ENCODE measurements around the gene GALNS. TPM values are rescaled to one million over a fixed set of nuclear protein-coding genes. Genes with fewer than 3 reads are reported as not detected.

GALNS gene
- total and polyA plus RNA-seq, 2 of the 4 experiments (the other 2 are of a cell fraction): 7.2 to 32.5 TPM

DNA sequence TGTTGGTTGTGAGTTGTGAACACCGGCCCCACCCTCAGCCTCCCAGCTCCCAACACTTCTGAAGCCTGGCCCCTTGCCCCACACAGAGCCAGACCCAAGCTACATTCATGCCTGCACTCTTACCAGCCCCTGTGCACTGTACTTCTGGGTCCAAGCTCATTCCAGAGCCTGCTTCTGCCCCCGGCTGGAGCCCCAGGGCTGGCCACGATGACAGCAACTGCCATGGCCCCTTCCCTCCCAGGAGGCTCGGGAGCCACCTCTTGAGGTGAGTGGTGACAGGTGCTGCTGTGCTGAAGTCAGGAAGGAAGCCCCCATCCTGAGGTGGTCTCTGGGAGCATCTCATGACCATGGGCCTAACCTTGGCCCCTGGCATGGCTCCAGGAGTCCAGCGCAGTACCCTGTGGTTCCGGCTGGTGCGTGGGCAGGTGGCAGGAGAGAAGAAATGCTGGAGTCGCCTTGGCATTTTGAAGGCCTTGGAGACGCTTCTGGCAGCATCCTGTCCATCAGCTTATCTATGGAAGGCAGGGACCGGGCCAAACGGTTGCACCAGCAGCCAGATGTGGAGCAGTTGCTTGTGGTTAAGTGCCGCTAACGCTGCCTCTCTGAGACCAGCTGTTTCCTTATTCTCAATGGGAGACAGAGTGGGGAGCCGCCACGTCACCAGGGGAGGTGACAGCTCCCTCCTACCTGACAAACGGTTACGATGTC is 57.0 kb downstream of the GALNS start:
- Histone ChIP-seq H2BK20ac (ENCODE audit: low read depth, low read length) (no peak overlapping the region), H3K36me3 (ENCODE audit: control insufficient read depth, insufficient read depth, low read length) (no peaks in the 10 kb centered on the region), H2BK120ac (ENCODE audit: low read depth, low read length) (no peak overlapping the region), H3K4me2 (ENCODE audit: low read depth, low read length) (no peak overlapping the region), H3K4ac (ENCODE audit: low read depth, low read length) (no peak overlapping the region), H4K5ac (ENCODE audit: low read depth, low read length) (no peak overlapping the region), H3K9me3 (ENCODE audit: control insufficient read depth, insufficient read depth, low read length) (no peaks in the 10 kb centered on the region), H3K9me1 (ENCODE audit: insufficient read depth, low read length) (peaks cover 3% of the 10 kb centered on the region; the same call in 1 of the 2 replicates), H4K20me1 (ENCODE audit: insufficient read depth, low read length) (no peaks in the 10 kb centered on the region), H3K18ac (ENCODE audit: low read depth, low read length) (no peak overlapping the region), H3K9ac (ENCODE audit: low read depth, low read length) (no peak overlapping the region), H3K27ac (ENCODE audit: insufficient read depth, low read length) (no peak overlapping the region), H2BK15ac (ENCODE audit: low read depth, low read length) (no peak overlapping the region), H4K8ac (ENCODE audit: low read depth in 2 of 2, low read length in 2 of 2) (no peak overlapping the region), H3K79me1 (ENCODE audit: low read depth in 1 of 2, low read length in 2 of 2) (peaks cover 1 to 18% of the 10 kb centered on the region in 2 experiments; a peak in 3 of 4 replicates), H3K27me3 (ENCODE audit: control insufficient read depth, insufficient read depth, low read length) (no peaks in the 10 kb centered on the region), H2BK5ac (ENCODE audit: low read depth, low read length, poor library complexity, severe bottlenecking) (no peak overlapping the region), H2AK9ac (replicated peaks; ENCODE audit: low read depth, low read length, poor library complexity) (peak overlapping the region; percentile 66), H3K4me1 (ENCODE audit: control insufficient read depth, insufficient read depth, low read length) (peaks cover 6% of the 10 kb centered on the region; the same call in 1 of the 2 replicates), H3K14ac (replicated peaks; ENCODE audit: low read depth, low read length) (no peak overlapping the region), H3K4me3 (ENCODE audit: insufficient read depth, low read depth, low read length) (no peak overlapping the region), H3K56ac (ENCODE audit: extremely low read depth, insufficient read depth, low read length) (no peak overlapping the region), H2AFZ (replicated peaks; ENCODE audit: low read length, poor library complexity) (no peak overlapping the region), H3K23ac (ENCODE audit: low read depth, low read length) (no peak overlapping the region), H2AK5ac (ENCODE audit: low read depth, low read length) (no peak overlapping the region), H4K91ac (ENCODE audit: insufficient read depth, low read depth, low read length) (no peak overlapping the region)
- intact Hi-C loops (cut with micrococcal nuclease): no loop called here
- dilution Hi-C loops (cut with HindIII; ENCODE audit: low sequenced_read_pairs, unreplicated experiment): no loop called here
- ATAC-seq (ENCODE audit: low read depth) (no peak), DNase-seq (no peak)
- CTCF ChIA-PET: no interaction called here
- 68% methylated on average over 6 of the region's 17 CpGs; no CpG with 5 or more reads in 1 of the 2 experiments for WGBS, 2 experiments (ENCODE audit: extremely low coverage in 2 of 2, insufficient read length in 1 of 2)
- POLR2A ChIA-PET (ENCODE audit: unreplicated experiment): no interaction called here
- no peak for TF ChIP-seq SMC3 (IDR thresholded peaks at IDR 0.05; ENCODE audit: low read depth, low read length)
- no peak for TF ChIP-seq RCOR1 (IDR thresholded peaks at IDR 0.05; ENCODE audit: insufficient replicate concordance, low read length)
- TF ChIP-seq NFE2L2 (IDR thresholded peaks at IDR 0.05; ENCODE audit: low read depth, low read length): no peak
- no peak for TF ChIP-seq MAFK (IDR thresholded peaks at IDR 0.05; ENCODE audit: low read depth, low read length)
- no peak for TF ChIP-seq MAZ (IDR thresholded peaks at IDR 0.05; ENCODE audit: borderline replicate concordance, low read depth, low read length)
- TF ChIP-seq CHD1 (IDR thresholded peaks at IDR 0.05; ENCODE audit: low read depth, low read length): no peak
- TF ChIP-seq BHLHE40 (IDR thresholded peaks at IDR 0.05; ENCODE audit: low read depth, low read length): no peak
- TF ChIP-seq, protein P1, sequence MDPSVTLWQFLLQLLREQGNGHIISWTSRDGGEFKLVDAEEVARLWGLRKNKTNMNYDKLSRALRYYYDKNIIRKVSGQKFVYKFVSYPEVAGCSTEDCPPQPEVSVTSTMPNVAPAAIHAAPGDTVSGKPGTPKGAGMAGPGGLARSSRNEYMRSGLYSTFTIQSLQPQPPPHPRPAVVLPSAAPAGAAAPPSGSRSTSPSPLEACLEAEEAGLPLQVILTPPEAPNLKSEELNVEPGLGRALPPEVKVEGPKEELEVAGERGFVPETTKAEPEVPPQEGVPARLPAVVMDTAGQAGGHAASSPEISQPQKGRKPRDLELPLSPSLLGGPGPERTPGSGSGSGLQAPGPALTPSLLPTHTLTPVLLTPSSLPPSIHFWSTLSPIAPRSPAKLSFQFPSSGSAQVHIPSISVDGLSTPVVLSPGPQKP (IDR thresholded peaks at IDR 0.05; ENCODE audit: borderline replicate concordance, low read depth, low read length): no peak
- TF ChIP-seq MXI1 (IDR thresholded peaks at IDR 0.05; ENCODE audit: borderline replicate concordance, low read depth, low read length): no peak
- no TSS peak for BruUV-seq (replicated peaks)
- in situ Hi-C loops (cut with MboI; ENCODE audit: low sequenced_read_pairs): no loop called here

All from IMR-90 (cell line).